Measurements from ENCODE around the gene TBC1D22A. TPM values are rescaled to one million over a fixed set of nuclear protein-coding genes. Genes with fewer than 3 reads are reported as not detected.

TBC1D22A gene
- total RNA-seq, 1 donor from 2014 or later, result 14.3 TPM

DNA sequence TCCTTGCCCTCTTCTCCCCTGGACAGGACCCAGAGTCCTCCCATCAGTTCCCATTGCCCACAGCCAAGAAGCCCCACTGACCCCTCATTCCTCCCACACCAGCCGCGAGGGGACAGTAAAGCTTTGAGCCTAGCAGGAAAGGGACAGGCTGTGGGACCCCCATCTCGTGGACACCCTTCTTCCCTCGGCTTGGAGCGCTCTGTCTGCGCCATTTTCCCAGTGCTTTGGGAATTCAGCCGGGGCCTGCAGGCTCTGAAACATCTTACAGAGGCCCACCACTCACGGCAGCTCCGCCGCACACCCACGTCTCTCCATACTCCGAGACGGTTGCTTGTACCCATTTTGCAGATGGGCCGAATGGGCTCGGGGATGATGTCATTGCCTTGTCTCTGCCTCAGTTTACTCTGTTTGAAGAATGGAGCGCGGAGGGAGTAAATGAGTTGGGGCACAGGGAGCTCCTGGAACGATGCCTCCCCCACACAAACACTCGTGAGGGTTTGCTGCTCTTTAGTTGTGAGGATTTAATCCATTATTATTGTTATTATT, 447.7 kb downstream of the TBC1D22A start:
- no peak overlapping the region for H3K27ac Mint-ChIP-seq (ENCODE audit: unreplicated experiment)
- H3K4me3 Mint-ChIP-seq, result no peak overlapping the region
- peaks cover 6% of the 10 kb centered on the region for H3K36me3 Mint-ChIP-seq (ENCODE audit: low read depth)
- H3K27me3 Mint-ChIP-seq (ENCODE audit: low read depth), result no peaks in the 10 kb centered on the region
- DNase-seq (ENCODE audit: low read depth, low spot score), result no peak
- H3K4me1 Mint-ChIP-seq, result no peaks in the 10 kb centered on the region
- peaks cover 5% of the 10 kb centered on the region for H3K9me3 Mint-ChIP-seq
- TF ChIP-seq, protein P1, sequence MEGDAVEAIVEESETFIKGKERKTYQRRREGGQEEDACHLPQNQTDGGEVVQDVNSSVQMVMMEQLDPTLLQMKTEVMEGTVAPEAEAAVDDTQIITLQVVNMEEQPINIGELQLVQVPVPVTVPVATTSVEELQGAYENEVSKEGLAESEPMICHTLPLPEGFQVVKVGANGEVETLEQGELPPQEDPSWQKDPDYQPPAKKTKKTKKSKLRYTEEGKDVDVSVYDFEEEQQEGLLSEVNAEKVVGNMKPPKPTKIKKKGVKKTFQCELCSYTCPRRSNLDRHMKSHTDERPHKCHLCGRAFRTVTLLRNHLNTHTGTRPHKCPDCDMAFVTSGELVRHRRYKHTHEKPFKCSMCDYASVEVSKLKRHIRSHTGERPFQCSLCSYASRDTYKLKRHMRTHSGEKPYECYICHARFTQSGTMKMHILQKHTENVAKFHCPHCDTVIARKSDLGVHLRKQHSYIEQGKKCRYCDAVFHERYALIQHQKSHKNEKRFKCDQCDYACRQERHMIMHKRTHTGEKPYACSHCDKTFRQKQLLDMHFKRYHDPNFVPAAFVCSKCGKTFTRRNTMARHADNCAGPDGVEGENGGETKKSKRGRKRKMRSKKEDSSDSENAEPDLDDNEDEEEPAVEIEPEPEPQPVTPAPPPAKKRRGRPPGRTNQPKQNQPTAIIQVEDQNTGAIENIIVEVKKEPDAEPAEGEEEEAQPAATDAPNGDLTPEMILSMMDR (conservative IDR thresholded peaks at IDR 0.05), result no peak

DNA sequence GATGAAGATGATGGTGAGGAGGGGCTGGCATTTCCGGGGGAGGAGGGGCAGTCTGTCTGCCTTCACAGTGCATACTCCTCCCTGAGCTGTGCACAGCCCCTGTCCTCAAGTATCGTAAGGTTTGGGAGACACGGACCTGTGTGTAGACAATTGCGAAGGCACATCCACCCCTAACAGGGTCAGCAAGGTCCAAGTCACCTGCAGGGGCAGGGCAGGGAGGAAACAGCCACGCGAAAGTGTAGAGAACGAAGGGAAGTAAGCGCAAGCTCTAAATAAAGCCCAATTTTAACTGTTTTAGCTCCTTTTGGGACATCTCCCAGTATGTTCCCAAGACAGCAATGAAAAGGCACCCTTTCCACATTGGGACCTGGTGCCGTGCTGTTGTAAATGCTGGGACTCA, 448.2 kb downstream of the TBC1D22A start:
- TF ChIP-seq, protein P1 (conservative IDR thresholded peaks at IDR 0.05), result no peak
- no peaks in the 10 kb centered on the region for H3K27me3 Mint-ChIP-seq (ENCODE audit: low read depth)
- no peaks in the 10 kb centered on the region for H3K4me1 Mint-ChIP-seq
- peaks cover 6% of the 10 kb centered on the region for H3K36me3 Mint-ChIP-seq (ENCODE audit: low read depth)
- no peak overlapping the region for H3K4me3 Mint-ChIP-seq
- no peak overlapping the region for H3K27ac Mint-ChIP-seq (ENCODE audit: unreplicated experiment)
- H3K9me3 Mint-ChIP-seq, result peaks cover 5% of the 10 kb centered on the region
- DNase-seq (ENCODE audit: low read depth, low spot score), result no peak

DNA sequence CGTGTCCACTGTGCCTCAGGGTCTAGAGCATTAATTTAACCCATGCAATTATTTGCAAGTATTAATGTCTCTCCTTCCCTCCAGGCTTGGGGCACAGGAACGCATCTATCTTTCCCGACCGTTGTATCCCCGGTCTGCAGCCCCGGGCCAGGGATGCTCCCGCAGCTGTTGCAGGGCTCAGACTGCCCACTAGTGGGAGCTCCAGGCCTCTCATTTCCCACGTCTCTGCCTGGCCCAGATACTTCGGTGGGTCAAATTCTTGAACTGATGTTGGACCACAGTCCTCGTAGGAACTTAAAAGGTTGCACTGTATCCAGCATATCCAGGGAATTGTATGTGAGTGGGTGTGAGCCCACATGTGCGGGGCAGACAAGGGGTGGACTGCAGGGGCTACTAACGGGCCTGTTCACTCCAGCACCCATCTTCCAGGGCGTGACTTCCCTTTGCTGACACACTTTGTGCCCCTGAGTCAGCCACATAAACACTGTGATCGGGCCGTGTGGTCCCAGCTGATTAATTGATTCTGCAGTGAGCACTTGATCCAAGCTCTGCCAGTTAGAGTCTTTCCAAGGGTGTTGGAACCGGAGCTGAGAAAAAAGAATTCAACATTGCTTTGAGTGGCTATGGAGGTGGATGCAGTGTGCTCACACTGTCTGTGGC, 451.3 kb downstream of the TBC1D22A start:
- peaks cover 6% of the 10 kb centered on the region for H3K36me3 Mint-ChIP-seq (ENCODE audit: low read depth)
- peaks cover 16% of the 10 kb centered on the region for H3K27me3 Mint-ChIP-seq (ENCODE audit: low read depth)
- peaks cover 9% of the 10 kb centered on the region for H3K9me3 Mint-ChIP-seq
- peaks cover 5% of the 10 kb centered on the region for H3K4me1 Mint-ChIP-seq
- no peak overlapping the region for H3K4me3 Mint-ChIP-seq
- TF ChIP-seq, protein P1 (conservative IDR thresholded peaks at IDR 0.05), result peak; percentile 51
- no peak overlapping the region for H3K27ac Mint-ChIP-seq (ENCODE audit: unreplicated experiment)
- DNase-seq (ENCODE audit: low read depth, low spot score), result no peak

DNA sequence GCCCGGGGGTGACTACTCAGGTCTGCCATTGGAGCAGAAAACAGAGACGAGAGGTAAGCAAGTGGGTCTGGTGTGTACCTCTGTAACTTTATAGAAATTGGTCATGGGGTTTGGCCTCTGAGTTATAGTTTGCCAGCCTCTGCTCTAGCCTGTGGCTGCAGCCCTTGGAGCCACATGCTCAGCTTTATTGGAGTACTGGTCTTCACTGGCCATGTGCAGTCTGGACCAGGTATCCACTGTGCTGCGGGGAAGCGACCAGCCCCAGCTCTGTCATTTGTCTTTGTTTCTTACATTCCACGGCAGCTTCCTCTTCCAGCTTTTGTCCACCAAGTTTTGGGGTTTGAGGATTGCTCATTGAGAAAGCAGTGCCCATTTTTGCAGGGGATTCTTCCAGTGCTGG, 453.4 kb downstream of the TBC1D22A start:
- DNase-seq (ENCODE audit: low read depth, low spot score), result no peak
- no peak overlapping the region for H3K27ac Mint-ChIP-seq (ENCODE audit: unreplicated experiment)
- H3K27me3 Mint-ChIP-seq (ENCODE audit: low read depth), result peaks cover 16% of the 10 kb centered on the region
- H3K9me3 Mint-ChIP-seq, result peaks cover 11% of the 10 kb centered on the region
- peaks cover 5% of the 10 kb centered on the region for H3K4me1 Mint-ChIP-seq
- TF ChIP-seq, protein P1 (conservative IDR thresholded peaks at IDR 0.05), result no peak
- H3K4me3 Mint-ChIP-seq, result no peak overlapping the region
- H3K36me3 Mint-ChIP-seq (ENCODE audit: low read depth), result peaks cover 6% of the 10 kb centered on the region

DNA sequence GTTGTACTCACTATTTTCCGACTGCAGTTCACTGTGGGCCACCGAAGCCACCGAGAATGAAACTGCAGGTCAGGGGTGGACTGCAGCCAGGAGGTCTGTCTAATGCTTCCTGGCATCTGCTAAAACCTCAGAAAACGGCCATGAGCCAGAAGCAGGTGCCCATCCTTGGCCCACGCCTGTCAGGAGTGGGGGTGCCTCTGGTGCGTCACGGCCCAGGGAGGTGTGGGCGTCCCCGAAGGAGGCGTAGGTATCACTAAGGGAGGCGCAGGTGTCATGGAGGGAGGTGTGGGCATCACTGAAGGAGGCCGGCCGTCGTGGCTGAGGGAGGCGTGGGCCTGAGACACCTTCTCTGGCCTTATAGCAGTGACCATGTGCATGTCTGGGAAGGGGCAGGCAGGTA, 456.2 kb downstream of the TBC1D22A start:
- Mint-ChIP-seq H3K9me3 (peaks cover 10% of the 10 kb centered on the region), H3K4me3 (no peak overlapping the region), H3K4me1 (peaks cover 5% of the 10 kb centered on the region), H3K27ac (ENCODE audit: unreplicated experiment) (no peak overlapping the region), H3K36me3 (ENCODE audit: low read depth) (no peaks in the 10 kb centered on the region), H3K27me3 (ENCODE audit: low read depth) (peaks cover 23% of the 10 kb centered on the region)
- no peak for DNase-seq (ENCODE audit: low read depth, low spot score)
- TF ChIP-seq, protein P1 (conservative IDR thresholded peaks at IDR 0.05), result no peak

Data from neural crest cell (in vitro differentiated cells).